Suprapubic skin (tissue), 4 donors: Measurements from ENCODE around the gene CANT1. TPM values are rescaled to one million over a fixed set of nuclear protein-coding genes. Genes with fewer than 3 reads are reported as not detected.
"Not testable (repeated sequence)": the region's sequence is repeated elsewhere in the genome, so short reads cannot be mapped to it uniquely, and the experiment has no call there.

ENCODE experiments used
- DNase-seq, 2 donors: peaks; one replicate each; pipeline ENCODE4 v3.0.0-alpha.2; 2019; ENCODE audit warnings: low spot score in 2 of 2
- H3K27ac ChIP-seq: fragments of 200-600 bp; sonication (generic); one replicate; pipeline ENCODE4 v1.5.1; 2019
- H3K27me3 ChIP-seq: fragments of 200-600 bp; sonication (generic); one replicate; pipeline ENCODE4 v1.5.1; 2019
- H3K36me3 ChIP-seq: fragments of 200-600 bp; sonication (generic); one replicate; pipeline ENCODE4 v1.5.1; 2019
- H3K4me1 ChIP-seq: fragments of 200-600 bp; sonication (generic); one replicate; pipeline ENCODE4 v1.5.1; 2019
- H3K4me3 ChIP-seq: fragments of 200-600 bp; sonication (generic); one replicate; pipeline ENCODE4 v1.5.1; 2019; ENCODE audit warnings: mild to moderate bottlenecking
- H3K9me3 ChIP-seq: fragments of 200-600 bp; sonication (generic); one replicate; pipeline ENCODE4 v1.5.1; 2019
- EP300 ChIP-seq: sonication (generic); formaldehyde crosslinking; IDR thresholded peaks from one replicate; pipeline ENCODE4 v1.6.1; 2017; ENCODE audit warnings: antibody characterized with exemption
- POLR2A ChIP-seq, 2 donors: fragments of 450-650 bp; IDR thresholded peaks; one replicate each; pipeline ENCODE4 v1.6.1; 2017; ENCODE audit warnings: antibody characterized with exemption in 2 of 2, mild to moderate bottlenecking in 2 of 2, moderate library complexity in 2 of 2
- POLR2AphosphoS5 ChIP-seq, 3 donors: sonication (generic); formaldehyde crosslinking; IDR thresholded peaks; one replicate each; pipeline ENCODE4 v1.6.1; 2017; ENCODE audit warnings: antibody characterized with exemption in 3 of 3
- WGBS: methylation state at CpG from one replicate; pipeline ENCODE4 v1.1.5; 2018; 5-methylcytosine and 5-hydroxymethylcytosine counted together
- total RNA-seq, 4 donors: library from RNA; depleted of rRNA; stranded (reverse); fragments of >200 nt; gene quantifications; one replicate each; pipeline ENCODE4 v1.1.0, GENCODE V29; 2016
- TF ChIP-seq, protein P1 (sequence below), 2 donors: fragments of 200-600 bp in 1 of 2; fragments of 450-650 bp in 1 of 2; sonication (generic) in 1 of 2; IDR thresholded peaks; one replicate each; pipeline ENCODE4 v1.5.1; 2016 to 2019; ENCODE audit warnings: antibody characterized with exemption in 2 of 2, mild to moderate bottlenecking in 1 of 2, moderate library complexity in 1 of 2

The CANT1 gene
- total RNA-seq, 4 donors from 2014 or later = 21.8 to 37.4 (median 30.1) TPM

DNA sequence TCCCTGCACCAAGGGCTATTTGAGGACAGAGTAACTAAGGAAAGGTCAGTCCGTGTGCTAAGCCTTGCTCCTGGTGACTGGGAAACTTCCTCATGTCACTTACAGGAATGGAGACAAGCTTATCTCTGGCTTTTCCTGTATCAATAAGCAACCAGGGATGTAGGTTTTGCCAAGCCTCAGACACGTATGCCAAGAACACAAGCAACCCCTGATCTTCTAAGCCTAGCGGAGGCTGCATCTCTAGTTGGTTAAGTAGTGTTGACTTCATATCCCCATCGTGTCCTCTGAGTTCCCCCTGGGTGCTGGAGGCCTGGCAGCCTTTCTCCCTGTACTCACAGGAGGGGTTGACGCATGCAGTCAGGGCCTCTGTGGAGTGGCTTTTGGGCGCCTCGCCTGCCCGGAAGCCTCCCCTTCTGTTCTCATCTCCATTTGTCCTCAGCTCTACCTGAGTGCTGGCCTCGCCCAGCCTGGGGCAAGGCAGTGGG, 13.0 kb upstream of the CANT1 start:
- TF ChIP-seq EP300 (no peak), POLR2AphosphoS5 (IDR thresholded peaks at IDR 0.05) (no peak), POLR2A (IDR thresholded peaks at IDR 0.05) (no peak)
- TF ChIP-seq, protein P1, sequence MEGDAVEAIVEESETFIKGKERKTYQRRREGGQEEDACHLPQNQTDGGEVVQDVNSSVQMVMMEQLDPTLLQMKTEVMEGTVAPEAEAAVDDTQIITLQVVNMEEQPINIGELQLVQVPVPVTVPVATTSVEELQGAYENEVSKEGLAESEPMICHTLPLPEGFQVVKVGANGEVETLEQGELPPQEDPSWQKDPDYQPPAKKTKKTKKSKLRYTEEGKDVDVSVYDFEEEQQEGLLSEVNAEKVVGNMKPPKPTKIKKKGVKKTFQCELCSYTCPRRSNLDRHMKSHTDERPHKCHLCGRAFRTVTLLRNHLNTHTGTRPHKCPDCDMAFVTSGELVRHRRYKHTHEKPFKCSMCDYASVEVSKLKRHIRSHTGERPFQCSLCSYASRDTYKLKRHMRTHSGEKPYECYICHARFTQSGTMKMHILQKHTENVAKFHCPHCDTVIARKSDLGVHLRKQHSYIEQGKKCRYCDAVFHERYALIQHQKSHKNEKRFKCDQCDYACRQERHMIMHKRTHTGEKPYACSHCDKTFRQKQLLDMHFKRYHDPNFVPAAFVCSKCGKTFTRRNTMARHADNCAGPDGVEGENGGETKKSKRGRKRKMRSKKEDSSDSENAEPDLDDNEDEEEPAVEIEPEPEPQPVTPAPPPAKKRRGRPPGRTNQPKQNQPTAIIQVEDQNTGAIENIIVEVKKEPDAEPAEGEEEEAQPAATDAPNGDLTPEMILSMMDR (IDR thresholded peaks at IDR 0.05) = no peak
- Histone ChIP-seq H3K4me1 (peaks cover 84% of the 10 kb centered on the region), H3K27me3 (peaks cover 23% of the 10 kb centered on the region), H3K9me3 (no peaks in the 10 kb centered on the region), H3K36me3 (no peaks in the 10 kb centered on the region), H3K4me3 (no peak overlapping the region), H3K27ac (peak overlapping the region; percentile 84)
- peak; percentile 64 to 80 for DNase-seq
- 89% methylated on average over 9 of the region's 9 CpGs for WGBS

DNA sequence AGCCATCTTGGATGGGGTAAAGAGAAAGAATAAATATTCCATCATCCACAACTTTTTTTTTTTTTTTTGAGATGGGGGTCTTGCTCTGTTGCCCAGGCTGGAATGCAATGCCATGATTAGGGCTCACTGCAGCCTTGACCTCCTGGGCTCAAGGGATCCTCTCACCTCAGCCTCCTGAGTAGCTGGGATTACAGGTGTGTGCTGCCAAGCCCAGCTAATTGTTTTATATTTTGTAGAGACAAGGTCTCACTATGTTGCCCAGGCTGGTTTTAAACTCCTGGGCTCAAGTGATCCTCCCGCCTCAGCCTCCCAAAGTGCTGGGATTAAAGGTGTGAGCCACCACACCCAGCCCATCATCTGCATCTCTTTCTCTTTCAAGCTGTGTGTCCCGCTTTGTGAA, 12.4 kb upstream of the CANT1 start:
- H3K4me3 ChIP-seq, H3K9me3 ChIP-seq, H3K36me3 ChIP-seq: not testable (repeated sequence)
- 94% methylated on average over 2 of the region's 2 CpGs for WGBS
- peaks cover 23% of the 10 kb centered on the region for H3K27me3 ChIP-seq
- peak overlapping the region; percentile 81 for H3K27ac ChIP-seq
- peaks cover 77% of the 10 kb centered on the region for H3K4me1 ChIP-seq
- peak in 1 of 2 donors; percentile 22 for DNase-seq

DNA sequence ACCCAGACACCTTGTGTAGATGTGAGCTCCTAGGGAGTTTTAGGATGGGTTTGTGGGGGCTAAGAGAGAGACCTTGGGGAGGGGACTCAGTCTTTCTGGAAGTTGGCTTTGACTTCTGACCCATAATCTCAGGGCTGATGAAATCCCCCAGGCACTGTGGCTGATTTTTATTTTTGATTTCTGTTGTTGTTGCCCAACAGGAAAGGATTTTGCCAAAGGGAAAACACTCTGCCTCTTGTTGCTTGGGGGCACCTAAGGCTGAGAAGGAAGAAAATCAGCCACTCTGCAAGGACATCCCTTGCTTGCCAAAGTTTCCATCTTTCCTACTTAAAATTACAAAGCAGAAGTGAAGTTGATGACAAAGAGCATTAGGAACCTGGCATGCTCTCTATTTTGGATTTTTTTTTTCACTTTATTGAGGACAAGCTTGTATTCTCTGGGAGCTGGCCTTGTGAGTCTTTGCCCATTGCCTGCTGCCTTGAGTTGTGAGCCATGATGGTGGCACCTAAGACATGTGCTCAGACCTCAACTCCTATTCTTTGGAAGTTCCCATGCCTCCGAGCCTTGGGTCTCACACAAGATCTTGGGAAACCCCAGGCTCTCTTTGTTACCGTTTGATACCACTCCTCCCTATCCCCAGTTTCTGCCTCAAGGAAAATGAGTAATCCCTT, 11.2 kb upstream of the CANT1 start:
- peaks cover 66% of the 10 kb centered on the region for H3K4me1 ChIP-seq
- DNase-seq = peak; percentile 51 to 59
- TF ChIP-seq POLR2AphosphoS5 (IDR thresholded peaks at IDR 0.05) (no peak), POLR2A (IDR thresholded peaks at IDR 0.05) (no peak), EP300 (no peak)
- TF ChIP-seq, protein P1 (IDR thresholded peaks at IDR 0.05) = no peak
- peaks cover 18% of the 10 kb centered on the region for H3K27me3 ChIP-seq
- H3K27ac ChIP-seq = peak overlapping the region; percentile 81
- H3K36me3 ChIP-seq = no peaks in the 10 kb centered on the region
- H3K9me3 ChIP-seq = no peaks in the 10 kb centered on the region
- no peak overlapping the region for H3K4me3 ChIP-seq
- 24% methylated on average over 2 of the region's 2 CpGs for WGBS

DNA sequence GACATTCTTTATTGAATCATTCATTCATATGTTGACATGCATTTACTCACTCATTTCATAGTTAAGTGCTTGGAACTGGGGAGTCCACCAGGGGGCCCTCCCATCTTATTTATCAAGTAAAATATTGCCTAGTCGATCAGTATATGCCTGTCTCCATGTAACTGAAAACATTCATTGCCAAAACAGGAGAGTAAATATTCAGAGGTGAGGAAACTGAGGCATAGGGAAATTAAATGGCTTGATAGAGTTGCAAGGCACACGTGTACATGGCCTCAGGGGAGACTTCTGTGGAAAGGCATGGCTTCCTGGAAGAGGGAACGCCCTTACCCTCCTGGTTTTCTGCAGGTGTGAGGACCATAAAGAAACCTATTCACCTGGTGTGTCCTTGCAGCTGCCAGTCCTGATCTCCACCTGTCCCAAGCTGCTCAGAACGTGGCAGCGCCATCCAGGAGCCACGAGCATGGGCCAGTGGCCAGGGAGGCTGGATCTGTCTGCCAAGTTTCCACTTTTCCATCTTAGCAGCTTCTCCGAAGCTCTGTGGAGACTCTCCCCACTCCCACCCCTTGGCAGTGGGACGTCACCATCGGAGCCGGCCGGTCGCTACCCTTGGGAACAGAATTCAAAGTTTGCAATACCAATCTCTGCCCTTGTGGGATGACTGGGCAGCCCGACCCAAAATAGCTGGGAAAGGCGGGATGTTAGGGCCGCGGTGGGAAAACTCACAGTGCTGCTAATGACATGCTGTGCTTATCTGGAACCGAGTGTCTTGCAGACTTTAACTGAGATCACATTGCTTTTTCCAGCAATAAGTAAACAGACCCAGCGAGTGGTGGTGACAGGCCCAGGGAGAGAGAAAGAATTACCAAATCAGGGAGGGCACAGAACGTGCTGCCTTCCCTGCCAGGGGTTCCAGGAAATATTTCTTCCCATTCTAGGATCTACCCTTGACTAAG, 10.3 kb upstream of the CANT1 start:
- WGBS = 16% methylated on average over 19 of the region's 19 CpGs
- DNase-seq = peak; percentile 86
- H3K27me3 ChIP-seq = peaks cover 13% of the 10 kb centered on the region
- H3K27ac ChIP-seq = peak overlapping the region; percentile 81
- no peaks in the 10 kb centered on the region for H3K9me3 ChIP-seq
- H3K4me3 ChIP-seq = peak overlapping the region; percentile 7
- TF ChIP-seq EP300 (no peak), POLR2A (IDR thresholded peaks at IDR 0.05) (no peak), POLR2AphosphoS5 (IDR thresholded peaks at IDR 0.05) (peak in 1 of 3 donors; percentile 18)
- TF ChIP-seq, protein P1 (IDR thresholded peaks at IDR 0.05) = peak; percentile 59 to 75
- H3K4me1 ChIP-seq = peaks cover 57% of the 10 kb centered on the region
- H3K36me3 ChIP-seq = no peaks in the 10 kb centered on the region

DNA sequence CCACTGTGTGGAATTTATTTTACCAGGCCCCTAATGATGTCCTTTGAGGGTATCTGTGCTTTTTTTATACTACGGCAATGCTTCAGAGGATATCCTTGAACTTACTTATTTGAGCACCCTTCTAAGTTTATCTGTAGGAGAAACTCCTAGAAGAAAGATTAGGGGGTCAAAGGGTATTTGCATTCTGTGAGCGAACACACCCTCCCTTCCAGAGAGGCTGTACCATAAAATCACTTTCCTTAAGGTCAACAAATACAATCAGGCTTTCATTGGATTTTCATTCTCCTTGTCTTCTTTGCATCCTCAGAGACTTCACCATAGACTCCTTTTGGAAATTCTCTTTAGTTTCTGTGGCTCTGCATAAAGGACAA, 9.7 kb upstream of the CANT1 start:
- TF ChIP-seq EP300 = no peak
- TF ChIP-seq POLR2A (IDR thresholded peaks at IDR 0.05) = no peak
- no peak for TF ChIP-seq POLR2AphosphoS5 (IDR thresholded peaks at IDR 0.05)
- TF ChIP-seq, protein P1 (IDR thresholded peaks at IDR 0.05) = no peak
- 90% methylated on average over 2 of the region's 2 CpGs for WGBS
- H3K36me3 ChIP-seq = no peaks in the 10 kb centered on the region
- H3K27ac ChIP-seq = no peak overlapping the region
- no peaks in the 10 kb centered on the region for H3K9me3 ChIP-seq
- no peak for DNase-seq
- no peak overlapping the region for H3K4me3 ChIP-seq
- peaks cover 51% of the 10 kb centered on the region for H3K4me1 ChIP-seq
- H3K27me3 ChIP-seq = peaks cover 7% of the 10 kb centered on the region
